Measurements from ENCODE around the gene OGDH. TPM values are rescaled to one million over a fixed set of nuclear protein-coding genes. Genes with fewer than 3 reads are reported as not detected.

The OGDH gene
- total RNA-seq, 1 experiment from 2014 or later: 69.1 TPM

- Histone ChIP-seq H3K27ac (ENCODE audit: low read depth, low read length) (no peak overlapping the region), H4K20me1 (ENCODE audit: insufficient read depth) (peaks cover 7% of the 10 kb centered on the region; the same call in 1 of the 2 replicates), H3K9me3 (ENCODE audit: control insufficient read depth in 1 of 2, insufficient read depth in 1 of 2, low read depth in 1 of 2, low read length in 2 of 2) (no peaks in the 10 kb centered on the region), H3K9ac (ENCODE audit: low read length) (no peak overlapping the region), H3K27me3 (ENCODE audit: insufficient read depth, low read length) (no peaks in the 10 kb centered on the region), H3K4me3 (replicated peaks in 1 of 2; ENCODE audit: low read depth in 1 of 2, low read length in 2 of 2) (no peak overlapping the region), H3K79me2 (ENCODE audit: insufficient read depth, low read length) (peaks cover 28% of the 10 kb centered on the region), H3K36me3 (ENCODE audit: control insufficient read depth in 1 of 2, insufficient read depth in 2 of 2, low read length in 2 of 2) (peaks cover 42 to 46% of the 10 kb centered on the region in 2 experiments), H3K9me2 (ENCODE audit: insufficient read depth) (no peaks in the 10 kb centered on the region), H2AFZ (ENCODE audit: low read depth, low read length, poor library complexity, severe bottlenecking) (no peak overlapping the region), H3K4me1 (ENCODE audit: control insufficient read depth in 1 of 2, insufficient read depth in 2 of 2, low read length in 2 of 2) (peaks cover 11 to 26% of the 10 kb centered on the region in 2 experiments), H3K4me2 (ENCODE audit: low read length) (no peak overlapping the region)
- ATAC-seq: no peak
- no peak for TF ChIP-seq EZH2phosphoT487 (IDR thresholded peaks at IDR 0.05; ENCODE audit: borderline replicate concordance)
- 0 out of 2 replicates have a peak, but pooled peaks have one; percentile 26 for TF ChIP-seq SIN3A (IDR thresholded peaks at IDR 0.05; ENCODE audit: low read depth)
- intact Hi-C loops (cut with micrococcal nuclease): loop anchor here (1.0 to 5.0 kb wide), 2 partner anchors 217 to 323 kb away; no protein-coding TSS in a partner anchor
- BruUV-seq (replicated peaks): no TSS peak
- no peak for DNase-seq (ENCODE audit: low read depth, low spot score)
- POLR2A ChIA-PET: no interaction called here
- RAD21 ChIA-PET (ENCODE audit: low non-redundant PET in 1 of 2, low total read pairs in 2 of 2, uncharacterized antibody in 2 of 2, unreplicated experiment in 2 of 2): no interaction called here
- CTCF ChIA-PET: interaction anchor here (0.5 to 3.0 kb wide), 11 partner anchors 9 to 835 kb away, joined by 3 to 21 read pairs (median 6); partner anchors contain the start of genes COA1 and DDX56
Measured at GRCh38 chr7:44564606-44565005, 41.8 kb upstream of the OGDH start.

DNA sequence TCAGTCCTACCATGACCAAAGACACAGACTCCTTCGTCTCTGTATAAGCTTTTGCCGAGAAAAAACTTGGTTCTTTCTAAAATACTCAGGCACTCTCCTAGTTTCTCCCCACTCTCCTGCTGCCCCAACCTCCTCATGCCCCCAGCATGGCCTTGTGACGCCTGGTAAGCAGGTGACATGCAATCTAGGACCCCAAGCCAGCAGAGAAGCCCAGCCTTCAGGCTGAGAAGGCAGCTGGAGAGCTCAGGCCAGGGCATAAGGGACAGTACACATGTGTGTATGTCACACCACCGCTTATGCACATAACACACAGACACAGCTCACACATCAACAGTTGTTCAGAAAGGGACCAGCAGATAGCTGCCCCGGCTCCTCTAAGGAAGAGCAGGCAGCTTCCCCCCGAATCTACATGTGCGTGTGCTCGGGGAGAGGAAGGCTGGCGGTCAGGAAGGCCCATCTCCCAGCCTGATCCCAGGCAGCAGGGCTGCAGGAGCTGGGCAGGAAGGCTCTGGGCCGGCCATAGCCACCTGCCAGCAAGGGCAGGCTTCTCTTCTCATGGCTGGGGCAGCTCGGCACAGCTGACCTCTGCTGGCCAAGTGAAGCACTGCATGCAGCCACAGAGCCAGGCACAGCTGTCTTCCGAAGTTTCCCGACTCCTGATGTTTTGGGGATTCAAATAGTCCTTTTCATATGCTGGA lies 41.2 kb upstream of the OGDH start:
- no peak overlapping the region for H3K27ac ChIP-seq (ENCODE audit: low read depth, low read length)
- no peak overlapping the region for H2AFZ ChIP-seq (ENCODE audit: low read depth, low read length, poor library complexity, severe bottlenecking)
- no peaks in the 10 kb centered on the region for H3K9me3 ChIP-seq (ENCODE audit: control insufficient read depth in 1 of 2, insufficient read depth in 1 of 2, low read depth in 1 of 2, low read length in 2 of 2)
- peaks cover 35% of the 10 kb centered on the region for H3K79me2 ChIP-seq (ENCODE audit: insufficient read depth, low read length)
- ChIA-PET POLR2A (interaction anchor here (0.5 to 1.0 kb wide), 2 partner anchors 9 to 348 kb away, joined by 3 to 4 read pairs; partner anchors contain the start of gene DDX56), RAD21 (ENCODE audit: low non-redundant PET in 1 of 2, low total read pairs in 2 of 2, uncharacterized antibody in 2 of 2, unreplicated experiment in 2 of 2) (interaction anchor here (0.9 to 1.5 kb wide), 2 partner anchors 324 kb away, joined by 3 to 4 read pairs; no protein-coding TSS in a partner anchor), CTCF (interaction anchor here (0.5 to 3.0 kb wide), 11 partner anchors 9 to 836 kb away, joined by 3 to 21 read pairs (median 6); partner anchors contain the start of genes COA1 and DDX56)
- ATAC-seq: peak; percentile 80
- intact Hi-C loops (cut with micrococcal nuclease): loop anchor here (1.0 to 5.0 kb wide), 2 partner anchors 218 to 324 kb away; no protein-coding TSS in a partner anchor
- peaks cover 49 to 53% of the 10 kb centered on the region in 2 experiments for H3K36me3 ChIP-seq (ENCODE audit: control insufficient read depth in 1 of 2, insufficient read depth in 2 of 2, low read length in 2 of 2)
- no peak overlapping the region for H3K4me3 ChIP-seq (replicated peaks in 1 of 2; ENCODE audit: low read depth in 1 of 2, low read length in 2 of 2)
- H3K4me1 ChIP-seq (ENCODE audit: control insufficient read depth in 1 of 2, insufficient read depth in 2 of 2, low read length in 2 of 2): peaks cover 11 to 26% of the 10 kb centered on the region in 2 experiments
- H3K9me2 ChIP-seq (ENCODE audit: insufficient read depth): no peaks in the 10 kb centered on the region
- no peak overlapping the region for H3K4me2 ChIP-seq (ENCODE audit: low read length)
- TF ChIP-seq ELF1 (IDR thresholded peaks at IDR 0.05; ENCODE audit: borderline replicate concordance, low read depth) (no peak), RAD21 (IDR thresholded peaks at IDR 0.05; ENCODE audit: low read depth) (peak; percentile 78)
- TF ChIP-seq, protein P1, sequence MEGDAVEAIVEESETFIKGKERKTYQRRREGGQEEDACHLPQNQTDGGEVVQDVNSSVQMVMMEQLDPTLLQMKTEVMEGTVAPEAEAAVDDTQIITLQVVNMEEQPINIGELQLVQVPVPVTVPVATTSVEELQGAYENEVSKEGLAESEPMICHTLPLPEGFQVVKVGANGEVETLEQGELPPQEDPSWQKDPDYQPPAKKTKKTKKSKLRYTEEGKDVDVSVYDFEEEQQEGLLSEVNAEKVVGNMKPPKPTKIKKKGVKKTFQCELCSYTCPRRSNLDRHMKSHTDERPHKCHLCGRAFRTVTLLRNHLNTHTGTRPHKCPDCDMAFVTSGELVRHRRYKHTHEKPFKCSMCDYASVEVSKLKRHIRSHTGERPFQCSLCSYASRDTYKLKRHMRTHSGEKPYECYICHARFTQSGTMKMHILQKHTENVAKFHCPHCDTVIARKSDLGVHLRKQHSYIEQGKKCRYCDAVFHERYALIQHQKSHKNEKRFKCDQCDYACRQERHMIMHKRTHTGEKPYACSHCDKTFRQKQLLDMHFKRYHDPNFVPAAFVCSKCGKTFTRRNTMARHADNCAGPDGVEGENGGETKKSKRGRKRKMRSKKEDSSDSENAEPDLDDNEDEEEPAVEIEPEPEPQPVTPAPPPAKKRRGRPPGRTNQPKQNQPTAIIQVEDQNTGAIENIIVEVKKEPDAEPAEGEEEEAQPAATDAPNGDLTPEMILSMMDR (IDR thresholded peaks at IDR 0.05 in 2 of 3, conservative IDR thresholded peaks at IDR 0.05 in 1 of 3; ENCODE audit: borderline replicate concordance in 1 of 3, insufficient read depth in 1 of 3, low read depth in 2 of 3, low read length in 2 of 3): peak; percentile 63 to 99 (median 88)
- no peak overlapping the region for H3K9ac ChIP-seq (ENCODE audit: low read length)
- no TSS peak for BruUV-seq (replicated peaks)
- no peaks in the 10 kb centered on the region for H3K27me3 ChIP-seq (ENCODE audit: insufficient read depth, low read length)
- H4K20me1 ChIP-seq (ENCODE audit: insufficient read depth): peaks cover 7% of the 10 kb centered on the region; the same call in 1 of the 2 replicates
- DNase-seq (ENCODE audit: low read depth, low spot score): no peak

Measured in HCT116 (cell line).